Activated T-helper 1 cell treated with Interleukin-2 at 50 U/mL for 16 hours (primary cell): ENCODE measurements around the gene PRRC1.
"Not testable (repeated sequence)": the region's sequence is repeated elsewhere in the genome, so short reads cannot be mapped to it uniquely, and the experiment has no call there.

Experiments
- DNase-seq: peaks from one replicate; pipeline ENCODE4 v3.0.0-alpha.2; 2020; ENCODE audit warnings: low read depth

The PRRC1 gene

GRCh38 chr5:127545249-127545648 lies 27.8 kb downstream of the PRRC1 start:
- not testable (repeated sequence) for DNase-seq

- DNase-seq: no peak
Observed at GRCh38 chr5:127549551-127549950, 32.1 kb downstream of the PRRC1 start.

- DNase-seq: no peak
Observed at GRCh38 chr5:127550652-127551409, 33.4 kb downstream of the PRRC1 start.

GRCh38 chr5:127551410-127552041 lies 34.1 kb downstream of the PRRC1 start:
- no peak for DNase-seq

- DNase-seq: no peak
Observed at GRCh38 chr5:127555826-127556225, 38.4 kb downstream of the PRRC1 start.

- no peak for DNase-seq
Observed at GRCh38 chr5:127556609-127557334, 39.3 kb downstream of the PRRC1 start.

- DNase-seq: no peak
Observed at GRCh38 chr5:127558273-127558672, 40.8 kb downstream of the PRRC1 start.

- no peak for DNase-seq
Observed at GRCh38 chr5:127561254-127561653, 43.8 kb downstream of the PRRC1 start.

GRCh38 chr5:127562252-127562651 lies 44.8 kb downstream of the PRRC1 start:
- DNase-seq: no peak

GRCh38 chr5:127563136-127563535 lies 45.7 kb downstream of the PRRC1 start:
- DNase-seq: no peak

GRCh38 chr5:127564002-127564769 lies 46.7 kb downstream of the PRRC1 start:
- DNase-seq: no peak

GRCh38 chr5:127565586-127566270 lies 48.3 kb downstream of the PRRC1 start:
- DNase-seq: no peak

GRCh38 chr5:127567026-127567768 lies 49.8 kb downstream of the PRRC1 start:
- DNase-seq: no peak

- no peak for DNase-seq
Observed at GRCh38 chr5:127568166-127568565, 50.7 kb downstream of the PRRC1 start.

- DNase-seq: not testable (repeated sequence)
Observed at GRCh38 chr5:127569471-127569870, 52.0 kb downstream of the PRRC1 start.

GRCh38 chr5:127571314-127572131 lies 54.1 kb downstream of the PRRC1 start:
- DNase-seq: no peak

GRCh38 chr5:127572930-127573329 lies 55.5 kb downstream of the PRRC1 start:
- no peak for DNase-seq

GRCh38 chr5:127574852-127575679 lies 57.6 kb downstream of the PRRC1 start:
- DNase-seq: no peak

GRCh38 chr5:127577458-127577857 lies 60.0 kb downstream of the PRRC1 start:
- DNase-seq: no peak
